ENCODE results near the gene PKIG. TPM values are rescaled to one million over a fixed set of nuclear protein-coding genes. Genes with fewer than 3 reads are reported as not detected.

PKIG gene
- polyA plus RNA-seq, 1 donor (not counting 4 experiments of a cell fraction or from before 2014, with no cell fraction given), result 6.6 TPM

GRCh38 chr20:44579313-44580081, 2.9 kb upstream of the PKIG start:
- H3K27me3 ChIP-seq (ENCODE audit: control insufficient read depth, extremely low read depth, insufficient read depth, low read length), result no peaks in the 10 kb centered on the region
- FAIRE-seq (no peak), DNase-seq (ENCODE audit: low read depth, low spot score) (no peak)
- H3K9me1 ChIP-seq (ENCODE audit: control insufficient read depth, extremely low read depth, insufficient read depth, low read length), result no peaks in the 10 kb centered on the region
- H4K20me1 ChIP-seq (ENCODE audit: control insufficient read depth, extremely low read depth, insufficient read depth, low read length), result no peaks in the 10 kb centered on the region
- H3K27ac ChIP-seq (ENCODE audit: control insufficient read depth, insufficient read depth, low read length), result no peak overlapping the region
- H3K9ac ChIP-seq (ENCODE audit: control insufficient read depth, extremely low read depth, insufficient read depth, low read length), result no peak overlapping the region
- no peak overlapping the region for H2AFZ ChIP-seq (ENCODE audit: control insufficient read depth, low read length)
- dilution Hi-C loops (cut with MboI; ENCODE audit: extremely low pct_ligation_motif_present, low sequenced_read_pairs), result no loop called here
- H3K4me1 ChIP-seq (ENCODE audit: control insufficient read depth, extremely low read depth, insufficient read depth, low read length), result peaks cover 7% of the 10 kb centered on the region
- H3K36me3 ChIP-seq (ENCODE audit: control insufficient read depth in 2 of 2, extremely low read depth in 1 of 2, insufficient read depth in 2 of 2, low read length in 2 of 2), result no peaks in the 10 kb centered on the region
- no peak overlapping the region for H3K4me2 ChIP-seq (ENCODE audit: control insufficient read depth, extremely low read depth, insufficient read depth, low read depth, low read length)
- H3K9me3 ChIP-seq (ENCODE audit: control insufficient read depth, low read depth, low read length), result peaks cover 2% of the 10 kb centered on the region
- no peak overlapping the region for H3K4me3 ChIP-seq (ENCODE audit: control insufficient read depth in 2 of 3, extremely low read depth in 1 of 3, insufficient read depth in 2 of 3, low read depth in 1 of 3, low read length in 3 of 3)
- H3K79me2 ChIP-seq (ENCODE audit: control insufficient read depth, insufficient read depth, low read length), result no peaks in the 10 kb centered on the region
- TF ChIP-seq, protein P1, sequence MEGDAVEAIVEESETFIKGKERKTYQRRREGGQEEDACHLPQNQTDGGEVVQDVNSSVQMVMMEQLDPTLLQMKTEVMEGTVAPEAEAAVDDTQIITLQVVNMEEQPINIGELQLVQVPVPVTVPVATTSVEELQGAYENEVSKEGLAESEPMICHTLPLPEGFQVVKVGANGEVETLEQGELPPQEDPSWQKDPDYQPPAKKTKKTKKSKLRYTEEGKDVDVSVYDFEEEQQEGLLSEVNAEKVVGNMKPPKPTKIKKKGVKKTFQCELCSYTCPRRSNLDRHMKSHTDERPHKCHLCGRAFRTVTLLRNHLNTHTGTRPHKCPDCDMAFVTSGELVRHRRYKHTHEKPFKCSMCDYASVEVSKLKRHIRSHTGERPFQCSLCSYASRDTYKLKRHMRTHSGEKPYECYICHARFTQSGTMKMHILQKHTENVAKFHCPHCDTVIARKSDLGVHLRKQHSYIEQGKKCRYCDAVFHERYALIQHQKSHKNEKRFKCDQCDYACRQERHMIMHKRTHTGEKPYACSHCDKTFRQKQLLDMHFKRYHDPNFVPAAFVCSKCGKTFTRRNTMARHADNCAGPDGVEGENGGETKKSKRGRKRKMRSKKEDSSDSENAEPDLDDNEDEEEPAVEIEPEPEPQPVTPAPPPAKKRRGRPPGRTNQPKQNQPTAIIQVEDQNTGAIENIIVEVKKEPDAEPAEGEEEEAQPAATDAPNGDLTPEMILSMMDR (optimal IDR thresholded peaks at IDR 0.05 in 1 of 3, IDR thresholded peaks at IDR 0.05 in 1 of 3, conservative IDR thresholded peaks at IDR 0.05 in 1 of 3; ENCODE audit: extremely low read depth in 1 of 3, insufficient read depth in 2 of 3, low read length in 3 of 3), result no peak

- H4K20me1 ChIP-seq (ENCODE audit: control insufficient read depth, extremely low read depth, insufficient read depth, low read length), result no peaks in the 10 kb centered on the region
- no peak overlapping the region for H3K4me2 ChIP-seq (ENCODE audit: control insufficient read depth, extremely low read depth, insufficient read depth, low read depth, low read length)
- TF ChIP-seq, protein P1 (optimal IDR thresholded peaks at IDR 0.05 in 1 of 3, IDR thresholded peaks at IDR 0.05 in 1 of 3, conservative IDR thresholded peaks at IDR 0.05 in 1 of 3; ENCODE audit: extremely low read depth in 1 of 3, insufficient read depth in 2 of 3, low read length in 3 of 3), result no peak
- TF ChIP-seq EZH2 (IDR thresholded peaks at IDR 0.05; ENCODE audit: low read length), result no peak
- DNase-seq (ENCODE audit: low read depth, low spot score) (no peak), FAIRE-seq (no peak)
- no peaks in the 10 kb centered on the region for H3K9me1 ChIP-seq (ENCODE audit: control insufficient read depth, extremely low read depth, insufficient read depth, low read length)
- H3K4me3 ChIP-seq (ENCODE audit: control insufficient read depth in 2 of 3, extremely low read depth in 1 of 3, insufficient read depth in 2 of 3, low read depth in 1 of 3, low read length in 3 of 3), result no peak overlapping the region
- no peak overlapping the region for H2AFZ ChIP-seq (ENCODE audit: control insufficient read depth, low read length)
- no peaks in the 10 kb centered on the region for H3K79me2 ChIP-seq (ENCODE audit: control insufficient read depth, insufficient read depth, low read length)
- H3K27me3 ChIP-seq (ENCODE audit: control insufficient read depth, extremely low read depth, insufficient read depth, low read length), result no peaks in the 10 kb centered on the region
- H3K9me3 ChIP-seq (ENCODE audit: control insufficient read depth, low read depth, low read length), result peaks cover 2% of the 10 kb centered on the region
- H3K27ac ChIP-seq (ENCODE audit: control insufficient read depth, insufficient read depth, low read length), result no peak overlapping the region
- H3K9ac ChIP-seq (ENCODE audit: control insufficient read depth, extremely low read depth, insufficient read depth, low read length), result no peak overlapping the region
- no peaks in the 10 kb centered on the region for H3K36me3 ChIP-seq (ENCODE audit: control insufficient read depth in 2 of 2, extremely low read depth in 1 of 2, insufficient read depth in 2 of 2, low read length in 2 of 2)
- dilution Hi-C loops (cut with MboI; ENCODE audit: extremely low pct_ligation_motif_present, low sequenced_read_pairs), result no loop called here
- peaks cover 7% of the 10 kb centered on the region for H3K4me1 ChIP-seq (ENCODE audit: control insufficient read depth, extremely low read depth, insufficient read depth, low read length)
These were observed 1.7 kb upstream of the PKIG start for GRCh38 chr20:44580581-44581268.
